ENCODE data around the gene ADGRF3. TPM values are rescaled to one million over a fixed set of nuclear protein-coding genes. Genes with fewer than 3 reads are reported as not detected.
A peak's percentile ranks its signal among the peaks of the same experiment; 100 is the strongest.

ADGRF3 gene
- total and polyA plus RNA-seq, 2 donors (not counting 1 experiment from before 2014, with no cell fraction given): 0.47 to 1.00 TPM

- no peaks in the 10 kb centered on the region for H3K9me3 ChIP-seq (ENCODE audit: control extremely low read depth in 1 of 3, control insufficient read depth in 2 of 3, insufficient read depth in 1 of 3, low read length in 2 of 3)
Observed at GRCh38 chr2:26292646-26293045, 53.9 kb downstream of the ADGRF3 start.

GRCh38 chr2:26290001-26290400 is 56.6 kb downstream of the ADGRF3 start:
- intact Hi-C loops (cut with micrococcal nuclease): no loop called here
- no peak overlapping the region for H3K27ac Mint-ChIP-seq
- TF ChIP-seq EZH2 (IDR thresholded peaks at IDR 0.05; ENCODE audit: borderline replicate concordance, insufficient read depth, low read depth, low read length, poor library complexity, severe bottlenecking) (no peak), CTCF (IDR thresholded peaks at IDR 0.05) (no peak)
- no peak overlapping the region for H3K4me3 Mint-ChIP-seq
- H4K20me1 ChIP-seq (ENCODE audit: control insufficient read depth, insufficient read depth, low read length, poor library complexity, severe bottlenecking): no peaks in the 10 kb centered on the region
- WGBS (ENCODE audit: insufficient coverage): no CpG with 5 or more reads among the region's 1 CpG
- no peak overlapping the region for H3K4me3 ChIP-seq (ENCODE audit: control extremely low read depth in 1 of 5, extremely low read depth in 1 of 5, insufficient read depth in 1 of 5, low read depth in 2 of 5, low read length in 4 of 5)
- H2AFZ ChIP-seq (ENCODE audit: insufficient read depth, low read depth, low read length, poor library complexity, severe bottlenecking): no peak overlapping the region
- DNase-seq (no peak), ATAC-seq (ENCODE audit: low read depth) (no peak)
- CTCF ChIA-PET: no interaction called here
- H3K36me3 ChIP-seq (replicated peaks in 1 of 2; ENCODE audit: control extremely low read depth in 1 of 2, control insufficient read depth in 1 of 2, extremely low read depth in 1 of 2, insufficient read depth in 2 of 2, low read length in 1 of 2): peaks cover 8 to 25% of the 10 kb centered on the region in 2 experiments
- H3K27me3 ChIP-seq (replicated peaks in 1 of 4; ENCODE audit: control extremely low read depth in 1 of 4, control insufficient read depth in 3 of 4, insufficient read depth in 4 of 4, low read length in 3 of 4): no peaks in the 10 kb centered on the region
- no peaks in the 10 kb centered on the region for H3K27me3 Mint-ChIP-seq
- POLR2A ChIA-PET: no interaction called here
- H3K79me2 ChIP-seq (ENCODE audit: control insufficient read depth, insufficient read depth, low read length): no peaks in the 10 kb centered on the region
- H3K9me3 ChIP-seq (ENCODE audit: control extremely low read depth in 1 of 3, control insufficient read depth in 2 of 3, insufficient read depth in 1 of 3, low read length in 2 of 3): no peaks in the 10 kb centered on the region
- H3K4me2 ChIP-seq (replicated peaks; ENCODE audit: low read depth, low read length, poor library complexity, severe bottlenecking): no peak overlapping the region
- no peaks in the 10 kb centered on the region for H3K9me3 Mint-ChIP-seq (ENCODE audit: insufficient read depth)
- H3K9ac ChIP-seq (ENCODE audit: low read length): no peak overlapping the region
- no peak overlapping the region for H3K27ac ChIP-seq (ENCODE audit: low read length in 2 of 2)
- no peaks in the 10 kb centered on the region for H3K4me1 Mint-ChIP-seq
- H3K4me1 ChIP-seq (ENCODE audit: control insufficient read depth in 2 of 2, insufficient read depth in 2 of 2, low read length in 2 of 2): no peaks in the 10 kb centered on the region

More at GRCh38 chr2:26292646-26293045, 53.9 kb downstream of the ADGRF3 start:
- Histone ChIP-seq H3K4me1 (ENCODE audit: control insufficient read depth in 2 of 2, insufficient read depth in 2 of 2, low read length in 2 of 2) (no peaks in the 10 kb centered on the region), H3K36me3 (replicated peaks in 1 of 2; ENCODE audit: control extremely low read depth in 1 of 2, control insufficient read depth in 1 of 2, extremely low read depth in 1 of 2, insufficient read depth in 2 of 2, low read length in 1 of 2) (peaks cover 1 to 7% of the 10 kb centered on the region in 2 experiments), H3K4me2 (replicated peaks; ENCODE audit: low read depth, low read length, poor library complexity, severe bottlenecking) (no peak overlapping the region), H2AFZ (ENCODE audit: insufficient read depth, low read depth, low read length, poor library complexity, severe bottlenecking) (no peak overlapping the region), H3K27ac (ENCODE audit: low read length in 2 of 2) (no peak overlapping the region), H3K4me3 (ENCODE audit: control extremely low read depth in 1 of 5, extremely low read depth in 1 of 5, insufficient read depth in 1 of 5, low read depth in 2 of 5, low read length in 4 of 5) (no peak overlapping the region), H3K27me3 (replicated peaks in 1 of 4; ENCODE audit: control extremely low read depth in 1 of 4, control insufficient read depth in 3 of 4, insufficient read depth in 4 of 4, low read length in 3 of 4) (no peaks in the 10 kb centered on the region), H4K20me1 (ENCODE audit: control insufficient read depth, insufficient read depth, low read length, poor library complexity, severe bottlenecking) (no peaks in the 10 kb centered on the region), H3K9ac (ENCODE audit: low read length) (no peak overlapping the region), H3K79me2 (ENCODE audit: control insufficient read depth, insufficient read depth, low read length) (no peaks in the 10 kb centered on the region)
- TF ChIP-seq CTCF (IDR thresholded peaks at IDR 0.05): no peak
- no peak for TF ChIP-seq EZH2 (IDR thresholded peaks at IDR 0.05; ENCODE audit: borderline replicate concordance, insufficient read depth, low read depth, low read length, poor library complexity, severe bottlenecking)
- CTCF ChIA-PET: no interaction called here
- no peaks in the 10 kb centered on the region for H3K4me1 Mint-ChIP-seq
- DNase-seq: no peak
- H3K27ac Mint-ChIP-seq: peak overlapping the region; percentile 4
- no peaks in the 10 kb centered on the region for H3K27me3 Mint-ChIP-seq
- intact Hi-C loops (cut with micrococcal nuclease): no loop called here
- POLR2A ChIA-PET: no interaction called here
- H3K4me3 Mint-ChIP-seq: no peak overlapping the region
- WGBS (ENCODE audit: insufficient coverage): no CpG with 5 or more reads among the region's 6 CpGs
- H3K9me3 Mint-ChIP-seq (ENCODE audit: insufficient read depth): no peaks in the 10 kb centered on the region
- ATAC-seq (ENCODE audit: low read depth): no peak
